K562 (cell line): ENCODE data around the gene ETS1. TPM values are rescaled to one million over a fixed set of nuclear protein-coding genes. Genes with fewer than 3 reads are reported as not detected.

ENCODE experiments used
- ATAC-seq: fragments of 200-7000 bp; cut with Tn5 transposase; 3 replicates; pipeline ENCODE4 v1.9.1; 2020; ENCODE audit warnings: moderate library complexity
- BruUV-seq: library from RNA; stranded (reverse); fragments of 400-500 nt; replicated peaks from 2 replicates; lab custom pipeline; 2021; lab: Mats Ljungman, UMichigan
- CTCF ChIA-PET: fragments of 300-600 bp; formaldehyde crosslinking; extraction: SDS; loops from one replicate; lab custom pipeline; 2021; ENCODE audit warnings: low intra/inter-chr PET ratio; lab: Yijun Ruan, JAX
- POLR2A ChIA-PET: fragments of 300-600, 350-650 bp; sonication (Branson Sonifier 250); formaldehyde crosslinking; extraction: SDS; loops from one replicate; lab custom pipeline; 2021; ENCODE audit warnings: antibody characterized with exemption, inconsistent platforms; lab: Yijun Ruan, JAX
- DNase-seq, 4 experiments: peaks; one replicate each; pipeline versions ENCODE4 v3.0.0 to v3.0.0-alpha.2; 2011 to 2018; ENCODE audit warnings: low spot score in 3 of 4, mixed read lengths in 3 of 4; ENCODE audit errors: extremely low read depth in 1 of 4
- FAIRE-seq: peaks from 2 replicates; lab custom pipeline; 2011; peaks lifted over from hg19 to GRCh38; lab: Jason Lieb, UNC
- H2AFZ ChIP-seq: 2 replicates; pipeline ENCODE4 v1.6.0; 2011; ENCODE audit warnings: low read depth, low read length, control low read depth, inconsistent platforms
- H3K27ac ChIP-seq: fragments of 200-600 bp; 3 replicates; pipeline ENCODE4 v1.8.0; 2011; ENCODE audit warnings: low read depth, mild to moderate bottlenecking, control low read depth, inconsistent platforms, low read length, moderate library complexity, mixed read lengths; ENCODE audit errors: extremely low read depth
- H3K27me3 ChIP-seq, 2 experiments: fragments of 300-600 bp in 1 of 2; 2 replicates in 1 of 2; 3 replicates in 1 of 2; pipeline versions ENCODE4 v1.6.0 to v1.8.0; 2011; ENCODE audit warnings: inconsistent platforms in 2 of 2, low read length in 2 of 2, mild to moderate bottlenecking in 1 of 2, mixed read lengths in 1 of 2, moderate library complexity in 1 of 2; ENCODE audit not compliant: control insufficient read depth in 2 of 2, insufficient read depth in 2 of 2
- H3K36me3 ChIP-seq: fragments of 300-600 bp; 3 replicates; pipeline ENCODE4 v1.8.0; 2011; ENCODE audit warnings: mild to moderate bottlenecking, low read length, inconsistent platforms; ENCODE audit not compliant: control insufficient read depth, insufficient read depth
- H3K4me1 ChIP-seq, 2 experiments: fragments of 200-600 bp in 1 of 2; replicated peaks in 1 of 2; 2 replicates in 1 of 2; 3 replicates in 1 of 2; pipeline versions ENCODE4 v1.5.1 to v1.8.0; 2011; ENCODE audit warnings: inconsistent platforms in 2 of 2, low read length in 2 of 2, mild to moderate bottlenecking in 1 of 2, mixed read lengths in 1 of 2, moderate library complexity in 1 of 2; ENCODE audit not compliant: control insufficient read depth in 2 of 2, insufficient read depth in 2 of 2
- H3K4me2 ChIP-seq: 2 replicates; pipeline ENCODE4 v1.6.1; 2011; ENCODE audit warnings: low read length, control low read depth, inconsistent platforms, mixed read lengths; ENCODE audit not compliant: insufficient read depth
- H3K4me3 ChIP-seq: fragments of 200-600 bp; sonication (generic), shearing (Covaris generic); 2 replicates; pipeline ENCODE4 v1.5.1; 2016; ENCODE audit warnings: control low read depth, inconsistent platforms
- H3K79me2 ChIP-seq: fragments of 200-600 bp; 3 replicates; pipeline ENCODE4 v1.8.0; 2011; ENCODE audit warnings: low read length, inconsistent platforms; ENCODE audit not compliant: control insufficient read depth, insufficient read depth
- H3K9ac ChIP-seq, 2 experiments: 2 replicates each; pipeline versions ENCODE4 v1.6.0 to v1.6.1; 2011; ENCODE audit warnings: low read depth in 2 of 2, low read length in 2 of 2, control low read depth in 1 of 2, inconsistent platforms in 1 of 2, mild to moderate bottlenecking in 1 of 2, mixed read lengths in 1 of 2; ENCODE audit not compliant: insufficient read depth in 1 of 2
- H3K9me1 ChIP-seq: one replicate; pipeline ENCODE4 v1.6.0; 2011; ENCODE audit warnings: inconsistent platforms, mild to moderate bottlenecking, low read length, moderate library complexity; ENCODE audit not compliant: control insufficient read depth, insufficient read depth
- H3K9me3 ChIP-seq: replicated peaks from 2 replicates; pipeline ENCODE4 v1.5.1; 2011; ENCODE audit warnings: low read depth, low read length, inconsistent platforms; ENCODE audit not compliant: control insufficient read depth, insufficient read depth
- H4K20me1 ChIP-seq: replicated peaks from 2 replicates; pipeline ENCODE4 v1.6.1; 2011; ENCODE audit warnings: low read length, inconsistent platforms, mixed read lengths; ENCODE audit not compliant: control insufficient read depth, insufficient read depth
- DNMT1 ChIP-seq: fragments of 450-650 bp; IDR thresholded peaks from 2 replicates; pipeline ENCODE4 v1.6.1; 2016; ENCODE audit warnings: antibody characterized with exemption, mild to moderate bottlenecking
- HCFC1 ChIP-seq: IDR thresholded peaks from 2 replicates; pipeline ENCODE4 v1.6.1; 2012; ENCODE audit warnings: low read depth, low read length, improper control_type of control experiment
- HNRNPH1 ChIP-seq: fragments of 200-400 bp; formaldehyde crosslinking; optimal IDR thresholded peaks from 2 replicates; pipeline ENCODE3; 2017; ENCODE audit warnings: low read depth, mild to moderate bottlenecking, low read length, moderate library complexity
- KAT2B ChIP-seq: IDR thresholded peaks from one replicate; pipeline ENCODE4 v1.6.1; 2012; ENCODE audit warnings: low read depth, mild to moderate bottlenecking, control low read depth, inconsistent platforms, low read length, moderate library complexity
- KDM1A ChIP-seq, 2 experiments: fragments of 450-650 bp; IDR thresholded peaks; 2 replicates each; pipeline ENCODE4 v1.6.1; 2016; ENCODE audit warnings: mild to moderate bottlenecking in 2 of 2
- KDM2B ChIP-seq: fragments of 250-450 bp; sonication (Bioruptor Pico); IDR thresholded peaks from 2 replicates; pipeline ENCODE4 v1.8.0; 2021; ENCODE audit warnings: mild to moderate bottlenecking, moderate library complexity
- MXI1 ChIP-seq: IDR thresholded peaks from 2 replicates; pipeline ENCODE4 v1.6.1; 2011; ENCODE audit warnings: low read depth, mild to moderate bottlenecking, improper control_type of control experiment, low read length
- NFIC ChIP-seq: fragments of 450-650 bp; IDR thresholded peaks from 2 replicates; pipeline ENCODE4 v1.6.1; 2017; ENCODE audit warnings: mild to moderate bottlenecking, inconsistent platforms
- POLR2AphosphoS2 ChIP-seq: IDR thresholded peaks from 2 replicates; pipeline ENCODE4 v1.6.1; 2012; ENCODE audit warnings: low read length, improper control_type of control experiment
- RBM14 ChIP-seq: fragments of 200-400 bp; formaldehyde crosslinking; IDR thresholded peaks from 2 replicates; pipeline ENCODE4 v1.6.1; 2018; ENCODE audit warnings: low read depth, mild to moderate bottlenecking, low read length, moderate library complexity, borderline replicate concordance; ENCODE audit not compliant: insufficient read depth
- RERE ChIP-seq: sonication (generic); formaldehyde crosslinking; IDR thresholded peaks from 2 replicates; pipeline ENCODE4 v1.8.0; 2023; ENCODE audit warnings: missing genetic modification reagents, mild to moderate bottlenecking, borderline replicate concordance
- SMARCA4 ChIP-seq: fragments of 450-650 bp; IDR thresholded peaks from 2 replicates; pipeline ENCODE4 v1.6.1; 2016
- TFE3 ChIP-seq: fragments of 450-650 bp; formaldehyde crosslinking; IDR thresholded peaks from 2 replicates; pipeline ENCODE4 v1.4.0; 2020; ENCODE audit warnings: mild to moderate bottlenecking, mixed read lengths
- ZNF239 ChIP-seq: fragments of 250-450 bp; sonication (Bioruptor Pico); IDR thresholded peaks from 2 replicates; pipeline ENCODE4 v1.4.0; 2020; ENCODE audit warnings: mild to moderate bottlenecking
- WGBS: fragments of 100-300 bp; shearing (Covaris generic); methylation state at CpG from one replicate; pipeline ENCODE4 v1.1.6; 2016; ENCODE audit warnings: low coverage, mixed read lengths; ENCODE audit not compliant: insufficient coverage; ENCODE audit errors: missing lambda C conversion rate; 5-methylcytosine and 5-hydroxymethylcytosine counted together
- in situ Hi-C: fragments of 300-500 bp; cut with MboI; formaldehyde crosslinking; loops from 4 replicates; pipeline ENCODE4 v1.15.0; 2018; ENCODE audit warnings: inconsistent platforms, mixed read lengths
- intact Hi-C: fragments of 100-400 bp; cut with micrococcal nuclease; formaldehyde crosslinking; loops from 2 replicates; pipeline ENCODE4 v1.14.2; 2022
- polyA plus RNA-seq, 8 experiments: library from polyadenylated mRNA; depleted of rRNA in 4 of 8; stranded (reverse) in 5 of 8; unstranded in 3 of 8; fragments of >200 nt; fragmentation: Nextera tagmentation in 2 of 8; fragmentation: Illumina TruSeq in 1 of 8; extraction: Ambion mirVana in 2 of 8; extraction: Trizol in 1 of 8; gene quantifications; 2 replicates each; pipeline versions ENCODE4 v1.2.1 to v1.2.3, GENCODE V29; 2011 to 2014; ENCODE audit warnings: inconsistent platforms in 1 of 8, missing spikeins in 1 of 8
- total RNA-seq, 7 experiments: library from RNA; depleted of rRNA in 6 of 7; stranded (reverse); fragments of >200 nt in 6 of 7; fragmentation: Illumina TruSeq in 2 of 7; extraction: Trizol in 2 of 7; gene quantifications; 2 replicates each; pipeline versions ENCODE4 v1.2.1 to v1.2.3, GENCODE V29; 2011 to 2021; ENCODE audit warnings: low replicate concordance in 1 of 7
- TF ChIP-seq, protein P1 (sequence below): fragments of 450-650 bp; IDR thresholded peaks from 2 replicates; pipeline ENCODE4 v1.6.1; 2016; ENCODE audit warnings: mild to moderate bottlenecking

Gene ETS1
- total and polyA plus RNA-seq, 9 of the 15 experiments (the other 6 are each of a cell fraction or from before 2014, with no cell fraction given): 0.04 to 1.4 (median 0.23) TPM

DNA sequence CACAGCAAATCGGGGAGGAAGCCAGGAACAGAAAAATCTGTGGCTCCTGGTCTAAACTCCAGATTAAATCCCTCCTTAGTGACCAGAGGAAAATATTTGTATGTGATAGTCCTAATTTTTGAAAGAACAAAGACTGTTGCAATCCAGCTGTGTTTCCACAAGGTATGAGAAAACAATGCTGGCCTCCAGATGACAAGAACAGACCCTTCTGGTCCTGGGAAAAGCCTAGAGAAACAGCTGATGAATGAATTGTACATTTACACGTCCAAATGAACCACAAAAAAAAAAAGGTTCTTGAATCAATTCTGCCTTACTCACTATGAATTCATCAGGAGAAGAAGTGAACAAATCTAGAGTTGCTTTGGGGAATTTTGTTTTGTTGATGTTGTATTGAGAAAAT is 63.7 kb downstream of the ETS1 start:
- Histone ChIP-seq H3K9me1 (no peaks in the 10 kb centered on the region), H3K4me2 (no peak overlapping the region), H3K9me3 (no peaks in the 10 kb centered on the region), H3K4me3 (no peak overlapping the region), H3K27ac (no peak overlapping the region), H3K4me1 (peaks cover 5 to 12% of the 10 kb centered on the region in 2 experiments; a peak in 4 of 5 replicates), H3K79me2 (no peaks in the 10 kb centered on the region), H3K9ac (no peak overlapping the region), H3K27me3 (no peaks in the 10 kb centered on the region; a peak in 1 of 5 replicates), H2AFZ (no peak overlapping the region), H3K36me3 (no peaks in the 10 kb centered on the region), H4K20me1 (no peaks in the 10 kb centered on the region)
- FAIRE-seq (no peak), DNase-seq (no peak), ATAC-seq (no peak)
- ChIA-PET CTCF (no interaction called here), POLR2A (no interaction called here)
- 0% methylated on average over 2 of the region's 2 CpGs for WGBS
- in situ Hi-C loops (no loop called here), intact Hi-C loops (no loop called here)
- no TSS peak for BruUV-seq
- TF ChIP-seq SMARCA4 (no peak), MXI1 (no peak), KDM2B (CRISPR knock-in tag) (no peak), HNRNPH1 (no peak), POLR2AphosphoS2 (no peak), RERE (no peak), DNMT1 (no peak), KDM1A (IDR thresholded peaks at IDR 0.05) (no peak), ZNF239 (CRISPR knock-in tag) (no peak), HCFC1 (no peak), TFE3 (CRISPR knock-in tag) (no peak), KAT2B (no peak), NFIC (no peak), RBM14 (no peak)
- TF ChIP-seq, protein P1, sequence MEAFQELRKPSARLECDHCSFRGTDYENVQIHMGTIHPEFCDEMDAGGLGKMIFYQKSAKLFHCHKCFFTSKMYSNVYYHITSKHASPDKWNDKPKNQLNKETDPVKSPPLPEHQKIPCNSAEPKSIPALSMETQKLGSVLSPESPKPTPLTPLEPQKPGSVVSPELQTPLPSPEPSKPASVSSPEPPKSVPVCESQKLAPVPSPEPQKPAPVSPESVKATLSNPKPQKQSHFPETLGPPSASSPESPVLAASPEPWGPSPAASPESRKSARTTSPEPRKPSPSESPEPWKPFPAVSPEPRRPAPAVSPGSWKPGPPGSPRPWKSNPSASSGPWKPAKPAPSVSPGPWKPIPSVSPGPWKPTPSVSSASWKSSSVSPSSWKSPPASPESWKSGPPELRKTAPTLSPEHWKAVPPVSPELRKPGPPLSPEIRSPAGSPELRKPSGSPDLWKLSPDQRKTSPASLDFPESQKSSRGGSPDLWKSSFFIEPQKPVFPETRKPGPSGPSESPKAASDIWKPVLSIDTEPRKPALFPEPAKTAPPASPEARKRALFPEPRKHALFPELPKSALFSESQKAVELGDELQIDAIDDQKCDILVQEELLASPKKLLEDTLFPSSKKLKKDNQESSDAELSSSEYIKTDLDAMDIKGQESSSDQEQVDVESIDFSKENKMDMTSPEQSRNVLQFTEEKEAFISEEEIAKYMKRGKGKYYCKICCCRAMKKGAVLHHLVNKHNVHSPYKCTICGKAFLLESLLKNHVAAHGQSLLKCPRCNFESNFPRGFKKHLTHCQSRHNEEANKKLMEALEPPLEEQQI: no peak
